NCI-H2196 (cell line): ENCODE measurements around the gene GDF15.
A peak's percentile ranks its signal among the peaks of the same experiment; 100 is the strongest.

ENCODE experiments used
- DNase-seq: peaks from one replicate; lab custom pipeline; 2025; ENCODE audit not compliant: unreplicated experiment; lab: John Stamatoyannopoulos, UW

GDF15 gene

DNA sequence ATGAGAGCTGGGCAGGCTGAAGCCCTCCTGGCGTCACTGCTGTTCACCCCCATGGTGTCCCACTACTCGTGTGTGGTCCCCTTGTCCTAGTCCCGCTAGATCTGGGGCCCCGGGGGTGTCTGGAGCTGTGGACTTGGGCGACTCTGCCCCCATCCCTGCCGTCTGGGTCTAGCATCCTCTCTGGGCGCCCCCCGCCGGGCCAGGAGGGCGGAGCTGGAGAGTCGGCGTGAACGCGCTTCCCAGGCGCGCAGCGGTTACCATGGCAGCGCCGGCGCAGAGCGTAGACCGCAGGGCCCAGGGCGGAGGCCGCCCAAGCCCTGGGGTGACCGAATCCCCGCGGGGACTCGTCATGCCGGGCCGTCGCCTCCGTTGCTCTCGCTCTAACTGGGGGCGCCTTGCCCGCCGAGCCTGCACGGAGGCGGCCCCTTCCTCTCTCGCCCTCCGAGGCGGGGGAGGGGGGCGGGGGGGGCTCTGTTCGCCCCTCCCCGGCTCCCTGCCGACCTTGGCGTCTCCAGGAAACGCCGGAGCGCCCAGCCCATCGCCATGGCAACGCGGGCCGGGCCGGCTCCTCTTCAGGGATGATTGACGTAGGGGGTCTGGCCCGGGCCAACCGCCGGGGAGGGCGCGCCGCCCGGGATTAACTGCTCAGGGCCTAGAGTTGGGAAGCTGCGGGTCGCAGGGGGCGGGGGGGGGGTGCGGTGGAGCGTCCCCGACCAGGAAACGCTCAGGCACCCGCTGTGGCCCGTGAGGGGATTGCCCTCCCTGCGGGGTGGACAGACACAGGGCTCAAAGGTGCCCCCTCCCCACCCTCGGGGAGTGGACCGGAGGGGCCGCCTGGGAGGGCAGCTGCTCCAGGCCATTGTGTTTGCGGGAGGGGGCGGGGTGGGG lies 43.1 kb downstream of the GDF15 start:
- DNase-seq: peak; percentile 95

DNA sequence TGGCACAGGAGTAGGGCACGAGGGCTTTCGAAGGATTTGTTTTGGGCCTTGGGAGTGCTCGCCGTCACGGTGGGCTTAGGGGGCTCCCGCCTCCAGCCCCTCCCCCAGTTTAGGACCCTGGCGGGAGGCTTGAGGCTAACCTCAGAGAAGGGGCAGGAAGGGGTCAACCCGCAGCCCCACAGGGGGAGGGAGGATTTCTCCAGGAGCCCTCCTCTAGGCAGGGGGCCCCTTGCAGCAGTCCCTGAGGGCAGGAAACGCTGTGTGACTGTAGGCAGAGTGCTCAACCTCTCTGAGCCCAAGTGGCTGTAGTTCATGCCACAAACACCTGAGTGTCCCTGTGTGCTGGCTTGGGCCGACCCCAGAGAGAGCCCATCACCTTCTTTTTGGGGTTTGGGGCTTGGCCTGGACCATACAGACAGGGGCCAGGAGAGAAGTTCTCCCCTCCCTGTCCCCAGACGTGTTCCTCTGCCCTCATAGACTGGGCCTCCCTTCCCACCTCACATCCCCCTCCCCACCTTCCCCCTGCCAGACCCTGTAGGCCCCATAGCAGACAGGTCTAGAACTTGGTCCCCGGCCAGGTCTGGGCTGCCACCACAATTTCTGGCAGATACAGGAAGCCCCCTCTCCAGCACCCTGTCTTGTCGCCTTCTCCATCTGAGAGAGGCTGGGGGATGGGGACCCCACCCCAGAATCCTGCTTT lies 43.9 kb downstream of the GDF15 start:
- no peak for DNase-seq

DNA sequence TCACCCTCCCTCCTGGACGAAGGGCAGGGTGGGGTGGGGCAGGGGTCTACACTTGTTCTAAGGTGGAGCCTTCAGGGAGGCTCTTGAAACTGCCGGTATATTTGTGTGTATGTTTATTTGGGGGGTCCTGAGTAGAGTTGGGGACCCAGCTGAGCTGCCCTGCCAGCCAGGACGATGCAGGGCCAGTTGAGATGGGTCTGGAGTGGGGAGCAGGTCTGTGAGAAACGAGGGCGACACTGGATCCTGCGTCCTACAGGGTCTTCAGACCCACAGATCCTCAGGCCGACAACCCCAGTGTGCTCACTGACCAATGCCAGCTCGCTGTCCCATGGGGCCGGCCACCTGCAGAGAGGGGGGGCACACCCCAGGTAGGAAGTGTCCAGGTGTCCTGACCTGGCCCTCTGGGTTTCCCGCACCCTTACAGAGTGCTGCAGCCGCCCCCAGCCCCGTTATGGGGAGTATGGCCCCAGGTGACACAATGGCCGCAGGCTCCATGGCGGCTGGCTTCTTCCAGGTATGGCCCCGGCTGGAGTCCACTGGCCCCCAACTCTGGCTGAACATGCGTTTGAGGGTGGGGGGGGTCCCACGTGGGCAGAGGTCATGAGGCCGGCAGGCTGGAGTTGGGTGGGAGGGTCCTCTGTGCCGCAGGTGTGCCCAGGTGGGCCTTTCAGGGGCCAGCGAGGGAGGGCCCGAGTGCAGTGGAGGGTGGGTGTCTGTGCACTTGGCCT lies 44.6 kb downstream of the GDF15 start:
- DNase-seq: no peak

DNA sequence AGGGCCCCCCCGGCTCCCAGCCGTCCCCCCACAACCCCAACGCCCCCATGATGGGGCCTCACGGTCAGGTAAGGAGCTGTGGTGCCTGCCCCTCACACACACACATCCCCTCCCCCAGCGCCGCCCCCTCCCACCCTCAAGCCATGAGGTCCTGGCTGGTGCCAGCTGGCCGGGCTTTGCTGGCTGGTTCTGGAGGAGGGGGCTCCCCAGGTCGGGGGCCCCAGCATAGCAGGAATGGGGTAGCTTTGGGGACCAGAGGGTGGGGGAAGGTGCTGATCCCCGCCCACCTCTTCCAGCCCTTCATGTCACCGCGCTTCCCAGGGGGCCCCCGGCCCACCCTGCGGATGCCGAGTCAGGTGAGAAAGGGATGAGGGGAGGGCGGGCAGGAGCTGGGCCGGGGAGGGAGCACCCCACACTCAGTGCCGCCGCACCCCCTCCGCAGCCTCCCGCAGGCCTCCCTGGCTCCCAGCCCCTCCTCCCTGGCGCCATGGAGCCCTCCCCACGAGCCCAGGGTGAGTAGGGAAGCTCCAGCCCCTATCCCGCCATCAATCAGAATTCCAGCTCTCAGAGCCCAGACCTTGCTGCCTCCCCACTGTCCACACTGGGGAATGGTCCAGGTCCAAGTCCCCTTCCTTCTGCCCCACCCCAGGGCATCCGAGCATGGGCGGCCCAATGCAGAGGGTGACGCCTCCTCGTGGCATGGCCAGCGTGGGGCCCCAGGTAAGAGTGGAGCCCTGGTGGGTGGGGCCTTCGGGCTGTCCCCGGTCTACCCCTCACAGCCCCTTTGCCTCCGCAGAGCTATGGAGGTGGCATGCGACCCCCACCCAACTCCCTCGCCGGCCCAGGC lies 45.6 kb downstream of the GDF15 start:
- DNase-seq: no peak

DNA sequence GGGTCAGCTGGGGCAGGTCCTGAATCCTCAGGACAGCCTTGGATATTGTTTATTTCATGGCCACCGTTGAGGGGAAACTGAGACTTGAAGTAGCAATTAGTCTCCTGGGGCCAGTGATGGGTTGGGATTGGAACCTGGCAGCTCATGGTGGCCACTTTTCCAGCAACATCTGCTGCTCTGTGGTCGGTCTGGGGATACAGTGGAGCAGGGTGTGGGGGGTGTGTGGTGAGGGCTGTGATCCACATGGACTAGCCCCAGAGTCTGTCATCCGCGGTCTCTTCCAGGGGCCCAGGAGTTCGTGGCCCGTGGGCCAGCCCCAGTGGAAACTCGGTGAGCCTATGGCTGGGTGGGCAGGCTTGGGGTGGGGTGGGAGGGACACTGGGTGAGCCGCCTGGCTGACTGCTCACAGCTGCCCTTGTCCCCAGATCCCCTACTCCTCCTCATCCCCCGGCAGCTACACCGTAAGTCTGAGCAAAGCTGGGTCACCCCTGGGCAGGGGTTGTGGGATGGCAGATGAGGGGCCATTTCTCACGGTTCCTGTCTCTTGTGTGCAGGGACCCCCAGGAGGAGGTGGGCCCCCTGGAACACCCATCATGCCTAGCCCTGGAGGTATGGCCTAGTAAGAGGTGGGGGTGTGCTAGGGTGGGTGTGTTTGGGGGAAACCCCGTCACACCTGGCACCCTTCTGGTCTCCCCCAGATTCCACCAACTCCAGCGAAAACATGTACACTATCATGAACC lies 46.5 kb downstream of the GDF15 start:
- DNase-seq: no peak

GRCh38 chr19:18433015-18433691 lies 47.2 kb downstream of the GDF15 start:
- peak; percentile 25 for DNase-seq

DNA sequence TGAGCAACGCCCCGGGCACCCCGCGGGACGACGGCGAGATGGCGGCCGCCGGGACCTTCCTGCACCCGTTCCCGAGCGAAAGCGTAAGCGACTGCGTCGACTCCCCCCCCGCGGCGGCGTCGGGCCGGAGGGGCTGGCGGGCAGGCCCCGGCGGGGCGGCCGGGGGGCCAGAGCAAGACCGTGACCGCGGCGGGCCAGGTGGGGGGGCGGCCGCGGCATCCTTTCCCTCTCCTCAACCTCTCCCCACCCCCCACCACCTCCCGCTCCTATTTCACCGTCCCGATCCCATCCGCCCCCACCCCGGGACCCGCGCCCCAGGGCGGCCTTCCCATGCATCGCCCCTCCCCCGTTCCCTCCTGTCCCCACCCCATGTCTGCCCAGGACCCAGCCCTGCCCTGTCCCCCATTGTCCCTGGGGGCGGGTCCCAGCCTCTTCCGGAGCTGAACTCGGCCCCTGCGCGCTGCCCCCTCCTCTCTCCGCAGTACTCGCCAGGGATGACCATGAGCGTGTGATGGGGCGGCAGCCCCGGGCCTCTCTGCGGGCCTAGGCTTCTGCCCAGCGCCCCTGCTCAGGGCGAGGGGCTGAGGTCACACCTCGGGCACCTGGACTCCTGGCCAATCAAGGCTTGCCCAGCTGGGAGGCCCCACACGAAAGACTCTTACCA lies 47.9 kb downstream of the GDF15 start:
- no peak for DNase-seq

- no peak for DNase-seq
Observed at GRCh38 chr19:18434411-18435175, 48.6 kb downstream of the GDF15 start.

DNA sequence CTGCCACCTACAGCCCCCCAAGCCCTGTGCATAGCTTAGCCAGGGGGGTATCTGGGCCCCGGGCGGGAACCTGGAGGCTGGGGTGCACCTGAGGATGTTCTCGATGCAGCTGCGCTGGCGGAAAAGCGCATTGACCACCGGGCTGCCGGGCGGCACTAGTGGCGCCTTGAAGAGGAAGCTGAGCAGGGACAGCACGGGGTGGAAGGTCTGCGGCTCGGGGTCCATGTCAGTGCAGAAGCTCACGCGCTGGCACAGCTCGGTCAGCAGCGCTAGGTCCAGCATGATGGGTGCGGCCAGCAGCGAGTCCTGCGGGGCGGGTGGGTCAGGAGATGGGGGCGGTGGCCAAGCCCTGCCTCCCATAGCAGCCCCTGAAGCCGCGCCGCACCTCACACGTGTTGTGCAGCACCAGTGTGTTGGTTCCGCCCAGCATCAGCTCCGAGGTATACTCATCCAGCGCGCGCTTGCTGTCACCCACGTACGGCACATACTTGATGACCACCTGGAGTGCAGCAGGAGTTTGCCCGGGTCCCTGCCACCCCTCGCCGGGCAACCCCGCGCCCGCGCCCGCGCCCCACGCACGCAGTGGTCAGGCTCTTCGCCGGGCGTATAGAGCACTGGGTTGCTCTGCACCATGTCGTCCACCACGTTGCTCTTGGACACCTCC lies 49.4 kb downstream of the GDF15 start:
- DNase-seq: no peak

DNA sequence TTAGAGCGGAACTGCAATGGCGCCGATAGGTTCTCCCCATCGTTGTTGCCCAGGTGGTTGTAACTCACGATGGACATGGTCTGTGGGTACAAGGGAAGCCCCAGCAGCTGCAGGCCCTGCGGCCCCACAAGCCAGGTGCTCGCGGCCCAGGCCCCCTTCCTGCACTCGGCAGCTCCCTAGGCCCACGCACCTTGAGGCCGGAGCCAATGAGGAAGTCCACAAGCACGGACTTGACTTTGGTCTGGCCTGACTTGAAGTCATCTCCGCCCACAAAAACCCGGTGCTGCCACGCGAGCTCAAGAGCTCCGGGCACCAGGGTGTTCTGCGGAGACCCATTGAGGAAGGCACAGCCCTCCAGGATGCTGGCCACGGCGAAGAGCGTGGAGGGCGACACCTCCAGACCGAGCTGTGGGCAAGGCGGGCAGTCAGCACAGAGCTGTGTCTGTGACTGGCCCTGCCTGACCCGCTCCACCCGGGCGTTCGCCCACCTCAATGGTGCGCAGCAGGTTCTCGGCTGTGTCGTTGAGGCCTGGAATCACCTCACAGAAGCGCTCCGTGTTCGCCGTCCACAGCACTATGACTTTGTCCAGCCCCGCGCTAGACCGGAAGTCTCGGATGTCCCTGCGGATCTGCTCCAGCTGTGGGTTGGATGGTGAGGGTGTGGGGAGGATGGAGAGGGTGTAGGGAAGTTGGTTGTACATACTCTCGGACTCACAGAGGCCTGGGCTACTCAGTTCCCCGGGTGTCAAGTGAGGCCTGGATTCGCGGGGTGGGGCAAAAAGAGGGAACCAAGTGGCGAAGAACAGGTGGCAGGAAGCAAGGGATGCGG lies 50.1 kb downstream of the GDF15 start:
- no peak for DNase-seq

DNA sequence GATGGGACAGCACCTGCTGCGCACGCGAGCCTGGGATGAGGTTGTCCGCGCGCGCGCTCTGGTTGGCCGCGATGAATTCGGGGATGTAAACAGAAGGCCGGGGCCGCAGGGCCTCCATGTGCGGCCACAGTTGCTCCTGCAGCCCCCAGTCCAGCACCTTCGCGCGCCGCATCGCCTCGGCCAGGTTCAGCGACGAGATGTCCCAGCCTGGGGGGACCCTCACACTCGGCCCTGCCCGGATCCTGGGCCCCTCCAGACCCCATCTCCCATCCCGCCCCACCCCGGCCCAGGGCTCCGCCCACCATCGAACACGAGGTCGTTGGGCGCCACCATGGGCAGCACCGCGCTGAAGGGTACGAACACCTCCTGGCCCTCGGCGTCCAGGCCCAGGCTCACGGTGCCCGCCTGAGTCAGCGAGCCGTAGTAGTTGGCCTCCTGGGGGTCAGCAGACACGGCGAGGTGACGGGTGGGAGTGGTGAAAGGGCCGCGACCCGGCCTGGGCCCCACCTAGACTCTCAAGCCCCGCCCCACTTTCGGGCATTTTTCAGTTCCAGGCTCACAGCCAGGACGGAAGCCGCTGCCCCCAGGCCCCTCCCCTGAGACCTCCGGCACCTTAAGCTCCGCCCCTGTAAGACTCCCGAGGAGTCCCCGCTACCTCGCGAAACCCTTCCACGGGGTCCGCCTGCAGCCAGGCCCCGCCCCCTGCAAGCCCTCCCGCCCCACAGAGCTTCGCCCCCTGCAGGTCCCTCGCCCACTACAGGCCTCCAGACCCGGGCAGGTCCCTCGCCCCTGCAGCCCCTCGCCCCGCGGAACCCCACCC lies 50.9 kb downstream of the GDF15 start:
- DNase-seq: peak; percentile 72

DNA sequence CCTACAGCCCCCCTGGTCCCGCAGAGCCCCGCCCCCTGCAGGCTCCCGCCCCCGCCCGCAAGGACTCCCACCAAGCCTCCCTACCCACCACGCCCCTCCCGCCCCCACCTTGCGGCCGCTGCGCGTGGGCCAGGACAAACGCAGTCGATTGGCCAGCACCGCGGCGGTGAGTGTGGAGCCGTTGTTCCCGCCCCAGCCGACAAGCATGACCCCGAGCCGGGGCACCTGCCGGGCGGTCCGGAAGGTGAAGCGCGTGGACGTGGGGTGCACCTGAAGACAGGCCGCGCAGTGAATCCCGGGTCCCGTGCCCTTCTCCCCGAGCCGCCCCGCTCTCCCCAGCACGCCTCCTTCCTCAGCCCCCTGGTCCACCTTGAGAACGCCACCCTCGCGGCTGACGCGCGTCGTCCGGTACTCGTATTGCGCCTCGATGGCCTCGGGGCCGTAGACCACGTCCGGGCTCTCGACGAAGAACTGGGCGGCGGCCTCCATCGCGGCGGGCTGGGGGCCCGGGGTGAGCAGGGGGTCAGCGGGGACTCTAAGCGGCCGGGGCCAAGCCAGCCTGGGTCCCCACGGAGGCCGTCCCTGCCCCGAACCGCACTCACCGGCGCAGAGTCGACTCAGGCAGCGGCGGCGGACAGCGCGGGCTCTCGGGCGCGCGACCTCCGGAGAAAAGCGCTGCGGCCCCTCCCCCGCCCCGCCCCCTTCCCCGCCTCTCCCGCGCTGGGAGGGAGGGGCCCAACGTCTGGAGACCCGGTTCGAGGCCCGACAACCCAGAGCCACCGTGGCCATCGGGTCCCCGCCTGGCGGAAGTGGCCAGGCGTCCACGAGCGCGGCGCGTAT lies 51.8 kb downstream of the GDF15 start, which contains the start of gene ISYNA1:
TSS of gene ISYNA1 (minus strand) at position 643 of the 840 bp plus-strand sequence. CDS start at position 489, 154 bp downstream.
- peak; percentile 65 for DNase-seq

DNA sequence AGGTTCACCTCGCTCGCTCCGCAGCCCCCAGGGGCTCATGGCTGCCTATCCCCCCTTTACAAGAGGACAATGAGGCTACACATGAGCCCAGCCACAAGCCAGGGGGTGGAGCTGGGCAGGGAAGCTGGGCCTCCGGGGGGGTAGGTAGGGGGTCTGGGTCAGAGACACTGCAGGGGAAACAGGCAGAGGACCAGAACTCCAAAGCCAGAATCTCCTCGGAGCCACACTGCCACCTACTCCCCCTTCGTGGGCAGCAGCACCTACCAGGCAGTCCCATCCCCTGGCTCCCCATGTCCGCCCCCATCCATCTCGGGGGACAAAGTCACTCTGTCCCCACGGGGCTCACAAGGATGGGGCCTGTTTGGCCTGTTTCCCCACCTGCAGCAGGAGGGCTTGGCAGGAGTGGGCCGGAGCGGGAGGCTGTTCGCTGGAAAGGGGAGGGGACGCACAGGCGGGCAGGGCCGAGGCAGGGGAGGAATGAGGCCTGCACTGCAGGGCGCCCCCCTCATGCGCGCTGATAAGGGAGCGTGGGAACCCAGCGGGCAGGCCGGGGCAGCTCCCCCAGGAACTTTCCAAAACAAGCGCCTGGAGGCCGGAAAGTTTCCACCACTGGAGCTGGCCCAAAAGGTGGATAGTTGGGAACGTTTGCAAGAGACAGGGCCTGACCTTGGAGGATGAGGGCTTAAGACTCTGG lies 52.5 kb downstream of the GDF15 start:
- no peak for DNase-seq
